Measurements from ENCODE around the gene PNP.
"Not testable (repeated sequence)": the region's sequence is repeated elsewhere in the genome, so short reads cannot be mapped to it uniquely, and the experiment has no call there.

Gene PNP

GRCh38 chr14:20438664-20439063 is 30.5 kb upstream of the PNP start:
- no peak for TF ChIP-seq POLR2A (IDR thresholded peaks at IDR 0.05; ENCODE audit: low read length)
- TF ChIP-seq GATA1 (IDR thresholded peaks at IDR 0.05; ENCODE audit: low read depth, low read length), result no peak
- DNase-seq, result no peak

- DNase-seq, result no peak
- no peak for TF ChIP-seq GATA1 (IDR thresholded peaks at IDR 0.05; ENCODE audit: low read depth, low read length)
- TF ChIP-seq POLR2A (IDR thresholded peaks at IDR 0.05; ENCODE audit: low read length), result no peak
Observed at GRCh38 chr14:20440465-20440864, 28.7 kb upstream of the PNP start.

DNA sequence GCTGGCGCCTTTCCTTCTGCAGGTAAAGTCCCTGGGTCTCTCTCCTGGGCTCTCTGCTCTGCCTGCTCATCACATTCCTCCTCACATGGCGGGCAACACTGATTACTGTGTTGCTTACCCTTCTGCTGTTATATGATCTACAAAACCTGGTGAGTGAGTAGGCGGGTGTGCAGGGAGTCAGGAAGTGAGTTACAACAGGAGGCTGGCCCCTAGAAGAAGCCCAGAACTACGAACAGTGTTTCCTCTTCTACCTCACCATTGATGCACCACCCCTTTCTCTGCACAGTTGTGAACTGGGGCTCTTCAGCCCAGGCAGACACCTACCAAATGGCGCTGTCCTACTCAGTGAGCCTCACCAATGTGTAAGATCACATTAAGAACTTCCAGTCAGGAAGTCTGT is 28.3 kb upstream of the PNP start:
- no peak for DNase-seq
- TF ChIP-seq GATA1 (IDR thresholded peaks at IDR 0.05; ENCODE audit: low read depth, low read length) (no peak), POLR2A (IDR thresholded peaks at IDR 0.05; ENCODE audit: low read length) (no peak)

GRCh38 chr14:20441461-20441860 is 27.7 kb upstream of the PNP start:
- no peak for DNase-seq
- TF ChIP-seq GATA1 (IDR thresholded peaks at IDR 0.05; ENCODE audit: low read depth, low read length) (no peak), POLR2A (IDR thresholded peaks at IDR 0.05; ENCODE audit: low read length) (no peak)

GRCh38 chr14:20443650-20444049 is 25.6 kb upstream of the PNP start:
- DNase-seq, result not testable (repeated sequence)

DNA sequence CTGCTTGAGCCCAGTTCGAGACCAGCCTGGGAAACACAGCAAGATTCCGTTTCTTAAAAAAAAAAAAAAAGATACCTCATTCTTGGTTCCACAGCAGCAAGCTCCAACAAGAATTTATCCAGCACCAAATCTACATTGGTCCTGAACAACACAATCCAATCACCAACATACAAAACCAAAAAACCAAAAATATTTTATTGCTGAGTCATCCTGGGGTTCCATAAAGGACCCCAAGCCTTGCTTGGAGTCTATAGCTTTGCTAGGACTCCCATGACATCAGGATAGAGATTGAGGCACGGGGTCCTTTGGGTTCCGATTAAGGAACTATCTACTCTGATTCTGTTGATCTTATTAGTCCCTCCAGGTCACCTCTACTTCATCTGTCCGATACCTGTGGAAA is 22.3 kb upstream of the PNP start:
- no peak for TF ChIP-seq GATA1 (IDR thresholded peaks at IDR 0.05; ENCODE audit: low read depth, low read length)
- no peak for TF ChIP-seq POLR2A (IDR thresholded peaks at IDR 0.05; ENCODE audit: low read length)
- DNase-seq, result no peak

DNA sequence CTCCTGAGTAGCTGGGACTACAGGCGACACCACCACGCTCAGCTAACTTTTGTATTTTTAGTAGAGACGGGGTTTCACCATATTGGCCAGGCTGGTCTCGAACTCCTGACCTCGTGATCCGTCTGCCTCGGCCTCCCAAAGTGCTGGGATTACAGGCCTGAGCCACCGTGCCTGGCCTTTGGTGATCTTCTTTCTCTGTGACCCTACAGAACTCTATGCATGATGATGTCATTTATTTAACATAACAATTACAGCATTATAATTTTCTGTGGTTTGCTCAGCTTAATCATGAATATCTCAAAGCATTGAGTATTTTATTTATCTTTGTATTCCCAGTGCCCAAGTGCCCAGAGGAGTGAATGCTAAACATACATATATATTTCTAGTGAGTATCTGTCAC is 16.4 kb upstream of the PNP start:
- DNase-seq, result not testable (repeated sequence)

DNA sequence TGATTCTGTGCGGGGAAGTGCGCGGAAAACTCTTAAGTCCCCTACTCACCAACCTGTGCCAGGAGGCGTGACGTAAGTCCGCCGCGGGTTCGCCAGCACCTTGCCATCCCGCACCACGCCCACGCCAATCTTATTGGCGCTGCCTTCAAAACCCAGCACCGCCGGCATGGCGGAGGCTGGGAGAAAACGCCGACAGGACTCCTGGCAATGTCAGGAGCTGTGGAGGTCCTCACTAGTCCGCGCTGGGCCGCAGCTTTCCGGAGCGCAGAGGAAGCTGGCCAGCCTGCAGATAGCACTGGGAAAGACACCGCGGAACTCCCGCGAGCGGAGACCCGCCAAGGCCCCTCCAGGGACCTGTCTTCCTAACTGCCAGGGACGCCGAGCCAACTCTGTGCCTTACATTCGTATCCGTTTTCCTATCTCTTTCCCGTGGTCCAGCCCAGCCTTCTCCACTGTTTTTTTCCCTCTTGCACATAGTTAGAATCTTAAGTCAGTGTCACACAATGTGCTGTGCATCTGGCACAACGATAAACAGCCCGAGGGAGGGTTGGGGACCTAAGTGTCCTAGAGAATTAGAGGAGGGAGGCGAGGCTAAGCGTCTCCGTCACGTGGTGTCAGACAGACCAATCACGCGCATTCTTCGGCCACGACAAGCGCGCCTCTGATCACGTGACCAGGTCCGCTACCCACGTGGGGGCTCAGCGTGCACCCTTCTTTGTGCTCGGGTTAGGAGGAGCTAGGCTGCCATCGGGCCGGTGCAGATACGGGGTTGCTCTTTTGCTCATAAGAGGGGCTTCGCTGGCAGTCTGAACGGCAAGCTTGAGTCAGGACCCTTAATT is 14.5 kb upstream of the PNP start, which contains the start of the genes APEX1 and OSGEP:
TSS of gene APEX1 (plus strand) at position 711 of the 839 bp plus-strand sequence. CDS start 420 bp downstream, outside the sequence.
TSS of gene OSGEP (minus strand) at position 297 of the 839 bp plus-strand sequence. CDS start at position 168, 129 bp downstream.
- DNase-seq, result peak; percentile 99 to 100
- TF ChIP-seq POLR2A (IDR thresholded peaks at IDR 0.05; ENCODE audit: low read length) (peak; percentile 98), GATA1 (IDR thresholded peaks at IDR 0.05; ENCODE audit: low read depth, low read length) (no peak)

DNA sequence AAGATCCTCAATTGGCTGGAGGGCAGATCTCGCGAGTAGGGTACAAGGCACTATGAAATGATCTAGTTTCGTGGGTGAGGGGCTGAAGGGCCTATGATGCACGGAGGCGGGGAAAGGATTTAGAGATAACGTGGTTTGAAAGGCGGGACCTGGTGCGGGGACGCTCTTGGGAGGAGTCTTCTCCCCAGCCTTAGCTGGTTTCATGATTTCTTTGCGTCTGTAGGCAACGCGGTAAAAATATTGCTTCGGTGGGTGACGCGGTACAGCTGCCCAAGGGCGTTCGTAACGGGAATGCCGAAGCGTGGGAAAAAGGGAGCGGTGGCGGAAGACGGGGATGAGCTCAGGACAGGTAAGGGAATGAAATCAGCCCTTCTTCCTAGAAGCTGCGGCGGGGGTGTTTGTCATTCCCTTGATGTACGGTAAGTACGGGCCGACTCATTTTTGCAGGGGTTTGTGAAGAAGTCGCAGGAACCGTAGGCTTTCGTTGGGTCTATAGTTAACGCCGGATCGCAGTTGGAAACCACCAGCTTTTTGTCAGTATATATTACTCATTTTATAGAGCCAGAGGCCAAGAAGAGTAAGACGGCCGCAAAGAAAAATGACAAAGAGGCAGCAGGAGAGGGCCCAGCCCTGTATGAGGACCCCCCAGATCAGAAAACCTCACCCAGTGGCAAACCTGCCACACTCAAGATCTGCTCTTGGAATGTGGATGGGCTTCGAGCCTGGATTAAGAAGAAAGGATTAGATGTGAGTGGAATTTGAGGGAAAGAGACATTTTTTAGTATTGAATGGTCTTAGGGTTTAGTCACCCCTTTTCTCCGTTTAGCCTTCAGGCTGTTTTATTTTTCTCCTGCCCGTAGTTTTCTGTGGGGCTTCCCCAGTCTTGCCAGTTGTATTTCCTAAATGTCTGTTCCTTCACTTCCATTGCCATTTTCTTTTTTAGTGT is 13.6 kb upstream of the PNP start:
- TF ChIP-seq GATA1 (IDR thresholded peaks at IDR 0.05; ENCODE audit: low read depth, low read length) (no peak), POLR2A (IDR thresholded peaks at IDR 0.05; ENCODE audit: low read length) (peak; percentile 88)

DNA sequence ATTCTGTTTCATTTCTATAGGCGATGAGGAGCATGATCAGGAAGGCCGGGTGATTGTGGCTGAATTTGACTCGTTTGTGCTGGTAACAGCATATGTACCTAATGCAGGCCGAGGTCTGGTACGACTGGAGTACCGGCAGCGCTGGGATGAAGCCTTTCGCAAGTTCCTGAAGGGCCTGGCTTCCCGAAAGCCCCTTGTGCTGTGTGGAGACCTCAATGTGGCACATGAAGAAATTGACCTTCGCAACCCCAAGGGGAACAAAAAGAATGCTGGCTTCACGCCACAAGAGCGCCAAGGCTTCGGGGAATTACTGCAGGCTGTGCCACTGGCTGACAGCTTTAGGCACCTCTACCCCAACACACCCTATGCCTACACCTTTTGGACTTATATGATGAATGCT is 12.2 kb upstream of the PNP start:
- no peak for TF ChIP-seq GATA1 (IDR thresholded peaks at IDR 0.05; ENCODE audit: low read depth, low read length)
- TF ChIP-seq POLR2A (IDR thresholded peaks at IDR 0.05; ENCODE audit: low read length), result peak; percentile 15
- DNase-seq, result no peak

More for the DNA sequence above, 13.6 kb upstream of the PNP start:
- DNase-seq, result peak; percentile 95 to 96

DNA sequence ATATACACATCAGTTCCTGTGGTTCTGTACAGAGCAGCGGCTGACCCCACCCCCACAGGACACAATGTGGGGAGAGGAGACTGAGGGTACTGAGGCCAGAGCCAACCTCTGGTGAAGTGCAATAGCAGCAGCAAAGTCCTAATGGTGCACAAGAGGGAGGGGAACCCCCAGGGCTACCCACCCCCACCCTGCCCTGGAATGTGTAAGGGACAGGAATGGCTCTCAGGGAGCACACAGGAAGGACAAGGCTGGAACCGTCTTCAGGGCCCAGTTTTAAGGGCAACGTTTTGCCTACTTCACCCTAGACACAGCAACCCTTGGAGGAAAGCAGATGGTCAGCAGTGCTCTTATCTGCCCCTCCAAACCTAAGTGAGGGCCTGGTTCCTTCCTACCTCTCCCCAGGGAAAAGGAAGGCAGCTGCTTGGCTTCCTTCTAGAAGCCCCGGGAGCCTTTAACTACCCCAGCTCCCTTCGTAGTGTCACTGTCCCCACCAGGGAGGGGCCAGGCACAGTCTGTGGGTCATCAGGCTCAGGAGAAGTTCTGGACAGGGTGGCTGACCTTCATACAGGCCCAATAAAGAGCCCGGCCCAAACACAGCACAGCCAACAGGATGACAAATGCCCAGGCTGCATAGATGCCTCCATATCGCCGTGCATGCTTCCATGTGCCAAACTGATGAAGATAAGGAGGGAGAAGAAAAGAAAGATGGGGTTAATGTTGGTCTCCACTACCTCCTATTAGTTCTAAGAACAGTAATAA is 11.0 kb upstream of the PNP start:
- DNase-seq, result no peak
- TF ChIP-seq GATA1 (IDR thresholded peaks at IDR 0.05; ENCODE audit: low read depth, low read length), result no peak
- TF ChIP-seq POLR2A (IDR thresholded peaks at IDR 0.05; ENCODE audit: low read length), result peak; percentile 41

DNA sequence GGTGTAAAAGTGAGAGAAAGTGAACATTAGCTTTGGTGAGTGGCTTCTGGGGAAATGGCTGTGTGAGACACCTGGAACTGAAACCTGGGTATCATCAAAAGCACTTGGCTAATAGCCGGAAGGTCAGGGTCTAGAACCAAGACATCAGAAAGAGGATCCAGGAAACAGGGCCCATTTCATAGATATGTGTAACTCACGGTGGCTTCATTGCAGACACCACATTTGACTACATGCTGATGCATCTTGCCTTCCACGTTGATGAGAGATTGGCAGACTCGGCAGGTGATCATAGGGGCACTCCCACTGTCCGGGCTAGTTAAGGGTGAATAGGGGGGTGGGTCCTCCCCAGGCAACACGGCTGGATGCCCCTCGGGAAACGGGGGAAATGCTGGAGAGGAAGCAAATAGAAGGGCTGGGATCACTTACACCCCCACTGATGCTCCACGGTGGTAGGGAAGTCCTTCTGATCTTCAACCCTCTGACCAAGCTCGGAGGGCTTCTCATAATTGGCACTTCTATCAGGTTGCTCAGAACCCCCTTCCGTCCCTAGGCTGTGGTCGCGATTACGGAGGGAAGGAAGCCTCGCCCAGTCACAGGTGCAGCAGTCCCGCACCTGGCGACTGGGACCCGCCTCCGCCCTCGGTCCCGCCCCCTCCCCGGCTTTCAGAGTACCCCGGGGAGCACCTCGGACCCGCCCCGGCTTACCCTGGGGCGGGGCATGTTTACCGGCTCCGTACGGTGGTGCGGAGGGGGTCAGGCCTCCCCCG is 8.6 kb upstream of the PNP start:
- DNase-seq, result peak; percentile 77 to 88
- TF ChIP-seq POLR2A (IDR thresholded peaks at IDR 0.05; ENCODE audit: low read length) (no peak), GATA1 (IDR thresholded peaks at IDR 0.05; ENCODE audit: low read depth, low read length) (no peak)

All from erythroblast (primary cell).